HCT116 (cell line): ENCODE measurements around the gene AQP1. TPM values are rescaled to one million over a fixed set of nuclear protein-coding genes. Genes with fewer than 3 reads are reported as not detected.

ENCODE experiments used
- ATAC-seq: fragments of 200-7000 bp; cut with Tn5 transposase; 2 replicates; pipeline ENCODE4 v1.9.1; 2020; ENCODE audit warnings: mild to moderate bottlenecking, moderate library complexity
- BruUV-seq: library from RNA; stranded (reverse); fragments of 400-500 nt; replicated peaks from 2 replicates; lab custom pipeline; 2021; lab: Mats Ljungman, UMichigan
- CTCF ChIA-PET: fragments of 300-600 bp; sonication (Branson Sonifier 250); formaldehyde crosslinking; loops from one replicate; lab custom pipeline; 2021; ENCODE audit warnings: antibody characterized with exemption; lab: Charles Lee
- POLR2A ChIA-PET: fragments of 300-600, 350-600 bp; sonication (Branson Sonifier 250); formaldehyde crosslinking; loops from one replicate; lab custom pipeline; 2021; ENCODE audit warnings: antibody characterized with exemption; lab: Charles Lee
- RAD21 ChIA-PET, 2 experiments: fragments of 300-600 bp; sonication (Branson Sonifier 250); formaldehyde crosslinking; loops; one replicate each; lab custom pipeline; 2023; ENCODE audit warnings: low total read pairs in 2 of 2; ENCODE audit not compliant: uncharacterized antibody in 2 of 2, unreplicated experiment in 2 of 2, low non-redundant PET in 1 of 2; lab: Charles Lee
- DNase-seq: peaks from one replicate; pipeline ENCODE4 v3.0.0-alpha.2; 2010; ENCODE audit warnings: low read depth, low spot score
- H2AFZ ChIP-seq: fragments of 200-600 bp; shearing (Covaris generic), sonication (generic); 2 replicates; pipeline ENCODE4 v1.6.1; 2017; ENCODE audit warnings: low read depth, mixed run types, mixed read lengths, antibody characterized with exemption, low read length; ENCODE audit not compliant: poor library complexity, severe bottlenecking
- H3K27ac ChIP-seq: 2 replicates; pipeline ENCODE4 v1.5.1; 2012; ENCODE audit warnings: low read depth, low read length
- H3K27me3 ChIP-seq: fragments of 200-600 bp; sonication (generic); 2 replicates; pipeline ENCODE4 v1.6.1; 2016; ENCODE audit warnings: mixed run types, low read length, mixed read lengths; ENCODE audit not compliant: insufficient read depth
- H3K36me3 ChIP-seq, 2 experiments: fragments of 200-500 bp in 1 of 2; fragments of 200-600 bp in 1 of 2; sonication (Bioruptor generic) in 1 of 2; sonication (generic) in 1 of 2; 2 replicates each; pipeline versions ENCODE4 v1.5.1 to v1.6.1; 2014 to 2016; ENCODE audit warnings: low read length in 2 of 2, inconsistent platforms in 1 of 2, mixed read lengths in 1 of 2, mixed run types in 1 of 2; ENCODE audit not compliant: insufficient read depth in 2 of 2, control insufficient read depth in 1 of 2
- H3K4me1 ChIP-seq, 2 experiments: fragments of 200-600 bp in 1 of 2; sonication (generic) in 1 of 2; 2 replicates each; pipeline versions ENCODE4 v1.5.1 to v1.6.1; 2012 to 2017; ENCODE audit warnings: low read length in 2 of 2, inconsistent platforms in 1 of 2, mild to moderate bottlenecking in 1 of 2, mixed read lengths in 1 of 2, mixed run types in 1 of 2, moderate library complexity in 1 of 2; ENCODE audit not compliant: insufficient read depth in 2 of 2, control insufficient read depth in 1 of 2
- H3K4me2 ChIP-seq: fragments of 200-600 bp; sonication (generic); 2 replicates; pipeline ENCODE4 v1.6.1; 2017; ENCODE audit warnings: mixed run types, low read length, mixed read lengths
- H3K4me3 ChIP-seq, 2 experiments: fragments of 200-600 bp in 1 of 2; sonication (generic) in 1 of 2; replicated peaks in 1 of 2; 2 replicates each; pipeline ENCODE4 v1.5.1; 2011 to 2016; ENCODE audit warnings: low read length in 2 of 2, control low read depth in 1 of 2, low read depth in 1 of 2, mild to moderate bottlenecking in 1 of 2, mixed read lengths in 1 of 2, mixed run types in 1 of 2
- H3K79me2 ChIP-seq: fragments of 200-600 bp; sonication (generic); 2 replicates; pipeline ENCODE4 v1.6.1; 2017; ENCODE audit warnings: mild to moderate bottlenecking, mixed run types, low read length, moderate library complexity, mixed read lengths; ENCODE audit not compliant: insufficient read depth
- H3K9ac ChIP-seq: fragments of 200-600 bp; sonication (generic); 2 replicates; pipeline ENCODE4 v1.6.1; 2016; ENCODE audit warnings: low read length, mixed read lengths
- H3K9me2 ChIP-seq: fragments of 200-600 bp; sonication (generic), shearing (Covaris generic); 2 replicates; pipeline ENCODE4 v1.6.1; 2017; ENCODE audit warnings: mixed run types, mild to moderate bottlenecking, moderate library complexity; ENCODE audit not compliant: insufficient read depth
- H3K9me3 ChIP-seq, 2 experiments: fragments of 200-500 bp in 1 of 2; fragments of 200-600 bp in 1 of 2; sonication (Bioruptor generic) in 1 of 2; sonication (generic) in 1 of 2; 2 replicates each; pipeline ENCODE4 v1.6.1; 2014 to 2017; ENCODE audit warnings: low read length in 2 of 2, mixed read lengths in 2 of 2, inconsistent platforms in 1 of 2, low read depth in 1 of 2, mild to moderate bottlenecking in 1 of 2, mixed run types in 1 of 2, moderate library complexity in 1 of 2; ENCODE audit not compliant: control insufficient read depth in 1 of 2, insufficient read depth in 1 of 2
- H4K20me1 ChIP-seq: fragments of 200-600 bp; sonication (generic), shearing (Covaris generic); 2 replicates; pipeline ENCODE4 v1.6.1; 2017; ENCODE audit warnings: mixed run types, mild to moderate bottlenecking, moderate library complexity; ENCODE audit not compliant: insufficient read depth
- ATF3 ChIP-seq: IDR thresholded peaks from 2 replicates; pipeline ENCODE4 v1.6.1; 2012
- CBX3 ChIP-seq: IDR thresholded peaks from 2 replicates; pipeline ENCODE4 v1.6.1; 2012; ENCODE audit warnings: low read depth
- CTCF ChIP-seq, 3 experiments: fragments of 200-600 bp in 1 of 3; sonication (generic) in 1 of 3; IDR thresholded peaks in 2 of 3; conservative IDR thresholded peaks in 1 of 3; 2 replicates each; pipeline ENCODE4 v1.5.1; 2012 to 2017; ENCODE audit warnings: low read depth in 2 of 3, low read length in 2 of 3, antibody characterized with exemption in 1 of 3, borderline replicate concordance in 1 of 3, control low read depth in 1 of 3, mild to moderate bottlenecking in 1 of 3, mixed read lengths in 1 of 3, mixed run types in 1 of 3, moderate library complexity in 1 of 3; ENCODE audit not compliant: insufficient read depth in 1 of 3
- EGR1 ChIP-seq: IDR thresholded peaks from 2 replicates; pipeline ENCODE4 v1.6.1; 2012; ENCODE audit warnings: low read depth
- ELF1 ChIP-seq: IDR thresholded peaks from 2 replicates; pipeline ENCODE4 v1.6.1; 2012; ENCODE audit warnings: low read depth, borderline replicate concordance
- FOSL1 ChIP-seq: IDR thresholded peaks from 2 replicates; pipeline ENCODE4 v1.6.1; 2012; ENCODE audit warnings: low read depth
- JUND ChIP-seq: IDR thresholded peaks from 2 replicates; pipeline ENCODE4 v1.6.1; 2012
- POLR2A ChIP-seq: IDR thresholded peaks from 2 replicates; pipeline ENCODE4 v1.7.0; 2011; ENCODE audit warnings: borderline replicate concordance; ENCODE audit not compliant: insufficient read depth, insufficient read length; ENCODE audit errors: extremely low read depth
- POLR2AphosphoS5 ChIP-seq: IDR thresholded peaks from 2 replicates; pipeline ENCODE4 v1.6.1; 2011; ENCODE audit warnings: mild to moderate bottlenecking, low read depth, low read length, moderate library complexity
- RAD21 ChIP-seq: IDR thresholded peaks from 2 replicates; pipeline ENCODE4 v1.6.1; 2012; ENCODE audit warnings: low read depth, mild to moderate bottlenecking
- SP1 ChIP-seq: IDR thresholded peaks from 2 replicates; pipeline ENCODE4 v1.6.1; 2012; ENCODE audit warnings: low read depth
- SRF ChIP-seq: IDR thresholded peaks from 2 replicates; pipeline ENCODE4 v1.6.1; 2012; ENCODE audit warnings: low read depth
- TCF7L2 ChIP-seq: IDR thresholded peaks from 2 replicates; pipeline ENCODE4 v1.7.0; 2011; ENCODE audit warnings: borderline replicate concordance, inconsistent platforms; ENCODE audit not compliant: insufficient read depth, insufficient read length; ENCODE audit errors: extremely low read depth
- YY1 ChIP-seq: IDR thresholded peaks from 2 replicates; pipeline ENCODE4 v1.6.1; 2011; ENCODE audit warnings: low read length, low read depth, moderate library complexity, mild to moderate bottlenecking; ENCODE audit not compliant: insufficient replicate concordance; ENCODE audit errors: extremely low read depth
- ZFX ChIP-seq: fragments of 450-650 bp; IDR thresholded peaks from 2 replicates; pipeline ENCODE4 v1.6.1; 2017
- ZNF274 ChIP-seq: fragments of 200-500 bp; sonication (Bioruptor generic); IDR thresholded peaks from 2 replicates; pipeline ENCODE4 v1.6.1; 2014; ENCODE audit warnings: mild to moderate bottlenecking, low read depth, low read length, inconsistent platforms
- intact Hi-C: fragments of 100-400 bp; cut with micrococcal nuclease; formaldehyde crosslinking; loops from 2 replicates; pipeline ENCODE4 v1.10.0; 2022
- total RNA-seq: library from RNA; stranded (reverse); gene quantifications from one replicate; pipeline ENCODE4 v1.2.1, GENCODE V29; 2021; ENCODE audit not compliant: unreplicated experiment

Gene AQP1
- total RNA-seq, 1 experiment from 2014 or later, result 2.0 TPM

- Histone ChIP-seq H3K79me2 (no peaks in the 10 kb centered on the region), H3K9ac (no peak overlapping the region), H3K9me3 (no peaks in the 10 kb centered on the region), H3K4me2 (no peak overlapping the region), H2AFZ (no peak overlapping the region), H3K9me2 (no peaks in the 10 kb centered on the region), H4K20me1 (no peaks in the 10 kb centered on the region), H3K27ac (no peak overlapping the region), H3K4me1 (peaks cover 12 to 30% of the 10 kb centered on the region in 2 experiments), H3K4me3 (no peak overlapping the region), H3K36me3 (no peaks in the 10 kb centered on the region), H3K27me3 (no peaks in the 10 kb centered on the region)
- ChIA-PET CTCF (no interaction called here), POLR2A (no interaction called here), RAD21 (no interaction called here)
- ATAC-seq (no peak), DNase-seq (no peak)
- intact Hi-C loops, result no loop called here
- TF ChIP-seq ZFX, result 0 out of 2 replicates have a peak, but pooled peaks have one; percentile 12
- TF ChIP-seq SRF, result no peak
- TF ChIP-seq ATF3, result no peak
- TF ChIP-seq EGR1, result no peak
- TF ChIP-seq FOSL1, result no peak
- TF ChIP-seq RAD21, result no peak
- no peak for TF ChIP-seq YY1
- TF ChIP-seq CBX3, result no peak
- no TSS peak for BruUV-seq
Observed at GRCh38 chr7:30910411-30911073, 1.1 kb upstream of the AQP1 start.

- H3K4me1 ChIP-seq, result peaks cover 10 to 25% of the 10 kb centered on the region in 2 experiments
- no peaks in the 10 kb centered on the region for H3K27me3 ChIP-seq
- ChIA-PET CTCF (no interaction called here), RAD21 (no interaction called here), POLR2A (no interaction called here)
- no TSS peak for BruUV-seq
- no peak for DNase-seq
- H3K4me3 ChIP-seq, result no peak overlapping the region
- H3K4me2 ChIP-seq, result no peak overlapping the region
- H3K36me3 ChIP-seq, result no peaks in the 10 kb centered on the region
- no peak overlapping the region for H2AFZ ChIP-seq
- H3K27ac ChIP-seq, result no peak overlapping the region
- no peaks in the 10 kb centered on the region for H3K79me2 ChIP-seq
- H3K9me3 ChIP-seq, result no peaks in the 10 kb centered on the region
- no peak for ATAC-seq
- no peaks in the 10 kb centered on the region for H4K20me1 ChIP-seq
- no peak overlapping the region for H3K9ac ChIP-seq
- intact Hi-C loops, result no loop called here
- TF ChIP-seq POLR2AphosphoS5 (no peak), RAD21 (no peak), POLR2A (no peak), ZFX (no peak), SP1 (no peak), CTCF (IDR thresholded peaks at IDR 0.05 in 2 of 3, conservative IDR thresholded peaks at IDR 0.05 in 1 of 3; ENCODE audit: borderline replicate concordance in 1 of 3, insufficient read depth in 1 of 3, low read depth in 2 of 3, low read length in 2 of 3) (no peak), JUND (no peak), YY1 (no peak), ELF1 (no peak), ZNF274 (no peak), TCF7L2 (no peak)
- H3K9me2 ChIP-seq, result no peaks in the 10 kb centered on the region
Observed at GRCh38 chr7:30911133-30911532, 520 bp upstream of the AQP1 start.
